ENCODE data around the gene CCDC192.

DNA sequence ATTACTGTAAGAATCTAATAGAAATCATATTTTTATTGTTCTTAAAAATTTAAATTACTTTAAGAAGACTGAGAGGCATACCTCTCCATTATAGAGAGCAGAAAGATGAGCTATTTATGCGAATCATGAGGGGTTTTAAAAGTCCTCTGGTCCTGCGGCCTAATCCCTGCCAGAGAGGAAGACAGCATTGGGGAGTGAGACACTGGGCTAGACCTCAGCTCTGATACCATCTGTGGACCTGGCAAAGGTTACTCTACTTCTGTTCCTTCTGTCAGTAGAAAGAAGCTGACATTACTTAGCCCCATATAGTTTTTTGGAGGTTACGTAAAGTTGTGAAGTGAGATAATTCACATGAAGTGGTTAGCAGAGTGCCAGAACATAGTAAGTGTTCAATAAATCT, 103.6 kb downstream of the CCDC192 start:
- TF ChIP-seq CTCF (IDR thresholded peaks at IDR 0.05; ENCODE audit: extremely low read depth in 1 of 2, insufficient read depth in 1 of 2, low read depth in 1 of 2, low read length in 2 of 2) (no peak), POLR2A (IDR thresholded peaks at IDR 0.05; ENCODE audit: low read depth, low read length) (no peak), POLR2AphosphoS5 (IDR thresholded peaks at IDR 0.05; ENCODE audit: insufficient read depth, low read depth, low read length) (no peak), JUN (IDR thresholded peaks at IDR 0.05; ENCODE audit: borderline replicate concordance, insufficient read depth, insufficient read length, low read depth) (no peak)
- TF ChIP-seq, protein P1, sequence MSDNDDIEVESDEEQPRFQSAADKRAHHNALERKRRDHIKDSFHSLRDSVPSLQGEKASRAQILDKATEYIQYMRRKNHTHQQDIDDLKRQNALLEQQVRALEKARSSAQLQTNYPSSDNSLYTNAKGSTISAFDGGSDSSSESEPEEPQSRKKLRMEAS (IDR thresholded peaks at IDR 0.05; ENCODE audit: insufficient read depth, insufficient read length): no peak

Measured in endothelial cell of umbilical vein (primary cell).